Rectal smooth muscle tissue (tissue), 1 donor: ENCODE measurements around the gene SFT2D2.

ENCODE experiments used
- H3K27ac ChIP-seq: one replicate; pipeline ENCODE4 v1.7.0; 2013; ENCODE audit warnings: low read depth, low read length, inconsistent platforms
- H3K27me3 ChIP-seq: one replicate; pipeline ENCODE4 v1.7.0; 2013; ENCODE audit warnings: low read length; ENCODE audit not compliant: control insufficient read depth, insufficient read depth
- H3K36me3 ChIP-seq: one replicate; pipeline ENCODE4 v1.7.0; 2013; ENCODE audit warnings: low read length; ENCODE audit not compliant: control insufficient read depth, insufficient read depth
- H3K4me1 ChIP-seq: one replicate; pipeline ENCODE4 v1.7.0; 2013; ENCODE audit warnings: low read length; ENCODE audit not compliant: control insufficient read depth, insufficient read depth
- H3K4me3 ChIP-seq: one replicate; pipeline ENCODE4 v1.7.0; 2013; ENCODE audit warnings: low read length
- H3K9ac ChIP-seq: one replicate; pipeline ENCODE4 v1.7.0; 2013; ENCODE audit warnings: low read length

Gene SFT2D2

DNA sequence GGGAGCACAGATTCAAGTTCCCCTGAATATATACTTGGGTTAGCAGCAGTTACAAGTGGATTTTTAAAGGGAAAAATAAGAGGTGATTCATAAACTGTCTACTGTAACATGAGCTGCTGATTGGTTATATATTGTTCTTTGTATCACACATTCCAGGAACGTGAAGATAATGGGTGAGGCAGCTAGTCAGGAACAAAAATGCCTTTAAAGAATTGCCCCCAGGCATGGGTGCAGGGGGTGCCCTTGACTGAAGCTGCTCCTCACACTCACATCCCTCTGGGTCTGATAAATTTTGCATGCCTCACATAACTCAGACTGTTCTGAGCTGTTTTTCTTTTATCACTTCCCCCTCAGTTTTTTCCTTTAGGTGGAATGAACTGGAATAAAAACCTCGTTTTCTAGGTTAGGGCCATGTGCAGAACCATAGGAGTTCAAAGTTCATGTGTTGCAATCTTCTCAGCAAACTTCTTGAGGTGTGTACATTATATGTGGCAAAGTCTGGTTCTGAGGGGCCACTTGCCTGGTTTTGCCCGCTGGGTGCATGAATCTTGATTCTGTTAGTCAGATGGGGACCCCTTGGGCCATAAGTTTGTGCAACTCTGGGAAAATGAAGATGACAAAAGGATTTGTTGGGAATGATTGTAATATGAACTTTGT, 76.0 kb downstream of the SFT2D2 start:
- no peak overlapping the region for H3K9ac ChIP-seq
- H3K27me3 ChIP-seq = no peaks in the 10 kb centered on the region
- H3K36me3 ChIP-seq = no peaks in the 10 kb centered on the region
- H3K27ac ChIP-seq = no peak overlapping the region
- no peak overlapping the region for H3K4me3 ChIP-seq
- no peaks in the 10 kb centered on the region for H3K4me1 ChIP-seq
